ENCODE data around the gene CNOT9. TPM values are rescaled to one million over a fixed set of nuclear protein-coding genes. Genes with fewer than 3 reads are reported as not detected.

Gene CNOT9
- total RNA-seq, 1 donor from 2014 or later: 53.7 TPM

GRCh38 chr2:218557941-218558340 is 10.7 kb upstream of the CNOT9 start:
- DNase-seq (ENCODE audit: low read depth) (no peak), FAIRE-seq (no peak)
- no peak overlapping the region for H3K4me3 ChIP-seq (ENCODE audit: low read depth, low read length)
- no peak for TF ChIP-seq CTCF (IDR thresholded peaks at IDR 0.05; ENCODE audit: insufficient read depth, low read length, severe bottlenecking)
- peaks cover 2% of the 10 kb centered on the region for H3K36me3 ChIP-seq (ENCODE audit: control insufficient read depth, insufficient read depth, low read length)
- H3K27me3 ChIP-seq (ENCODE audit: control insufficient read depth, insufficient read depth, low read length): no peaks in the 10 kb centered on the region

GRCh38 chr2:218558986-218559385 is 9.7 kb upstream of the CNOT9 start:
- DNase-seq (ENCODE audit: low read depth) (no peak), FAIRE-seq (no peak)
- no peak for TF ChIP-seq CTCF (IDR thresholded peaks at IDR 0.05; ENCODE audit: insufficient read depth, low read length, severe bottlenecking)
- no peak overlapping the region for H3K4me3 ChIP-seq (ENCODE audit: low read depth, low read length)
- no peaks in the 10 kb centered on the region for H3K27me3 ChIP-seq (ENCODE audit: control insufficient read depth, insufficient read depth, low read length)
- peaks cover 1% of the 10 kb centered on the region for H3K36me3 ChIP-seq (ENCODE audit: control insufficient read depth, insufficient read depth, low read length)

- FAIRE-seq: no peak
- no peaks in the 10 kb centered on the region for H3K27me3 ChIP-seq (ENCODE audit: control insufficient read depth, insufficient read depth, low read length)
- no peak for DNase-seq (ENCODE audit: low read depth)
- TF ChIP-seq CTCF (IDR thresholded peaks at IDR 0.05; ENCODE audit: insufficient read depth, low read length, severe bottlenecking): no peak
- no peak overlapping the region for H3K4me3 ChIP-seq (ENCODE audit: low read depth, low read length)
- peaks cover 1% of the 10 kb centered on the region for H3K36me3 ChIP-seq (ENCODE audit: control insufficient read depth, insufficient read depth, low read length)
These were observed 4.6 kb upstream of the CNOT9 start for GRCh38 chr2:218564056-218564455.

DNA sequence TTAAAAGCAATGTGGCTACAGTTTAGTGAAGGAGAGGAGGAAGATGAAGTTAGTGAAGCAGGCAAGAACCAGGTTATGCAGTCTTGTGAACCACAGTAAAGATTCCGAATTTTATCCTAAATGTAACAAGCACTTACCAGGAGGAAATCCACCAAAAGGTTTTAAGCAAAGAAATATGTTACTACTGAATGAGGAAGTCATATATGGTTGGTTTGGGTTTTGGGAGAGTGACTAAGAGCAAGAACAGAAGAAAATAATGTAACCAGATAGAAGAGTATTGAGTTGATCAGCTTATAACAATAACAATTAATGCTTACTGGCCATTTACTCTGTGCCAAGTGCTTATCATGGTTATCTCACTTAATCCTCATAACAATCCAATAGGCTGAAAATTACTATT is 2.3 kb upstream of the CNOT9 start:
- no peaks in the 10 kb centered on the region for H3K36me3 ChIP-seq (ENCODE audit: control insufficient read depth, insufficient read depth, low read length)
- H3K27me3 ChIP-seq (ENCODE audit: control insufficient read depth, insufficient read depth, low read length): no peaks in the 10 kb centered on the region
- TF ChIP-seq CTCF (IDR thresholded peaks at IDR 0.05; ENCODE audit: insufficient read depth, low read length, severe bottlenecking): no peak
- DNase-seq (ENCODE audit: low read depth) (no peak), FAIRE-seq (no peak)
- H3K4me3 ChIP-seq (ENCODE audit: low read depth, low read length): no peak overlapping the region

- no peaks in the 10 kb centered on the region for H3K36me3 ChIP-seq (ENCODE audit: control insufficient read depth, insufficient read depth, low read length)
- FAIRE-seq: no peak
These were observed 846 bp upstream of the CNOT9 start for GRCh38 chr2:218567797-218568189.

More at GRCh38 chr2:218567797-218568189, 846 bp upstream of the CNOT9 start:
- Histone ChIP-seq H3K27me3 (ENCODE audit: control insufficient read depth, insufficient read depth, low read length) (no peaks in the 10 kb centered on the region), H3K4me3 (ENCODE audit: low read depth, low read length) (peak overlapping the region; percentile 68)
- DNase-seq (ENCODE audit: low read depth): no peak
- TF ChIP-seq CTCF (IDR thresholded peaks at IDR 0.05; ENCODE audit: insufficient read depth, low read length, severe bottlenecking): no peak

Measured in bronchial epithelial cell (primary cell).